Measurements from ENCODE around the gene ADAM10. TPM values are rescaled to one million over a fixed set of nuclear protein-coding genes. Genes with fewer than 3 reads are reported as not detected.

Gene ADAM10
- total RNA-seq, 1 experiment from 2014 or later: 91.3 TPM

GRCh38 chr15:58717357-58717756 is 32.1 kb downstream of the ADAM10 start:
- POLR2A ChIA-PET (ENCODE audit: unreplicated experiment): no interaction called here
- H3K27me3 ChIP-seq (ENCODE audit: low read length): no peaks in the 10 kb centered on the region
- CTCF ChIA-PET: no interaction called here
- TF ChIP-seq EZH2 (IDR thresholded peaks at IDR 0.05; ENCODE audit: low read length, unreplicated experiment) (no peak), CTCF (conservative IDR thresholded peaks at IDR 0.05; ENCODE audit: low read depth, low read length) (no peak), EZH2phosphoT487 (IDR thresholded peaks at IDR 0.05; ENCODE audit: borderline replicate concordance, low read length) (no peak)
- no peak overlapping the region for H3K9ac ChIP-seq (ENCODE audit: low read length)
- no peaks in the 10 kb centered on the region for H3F3A ChIP-seq (ENCODE audit: low read length, unreplicated experiment)
- intact Hi-C loops (cut with micrococcal nuclease): no loop called here
- H4K20me1 ChIP-seq (ENCODE audit: low read length): no peaks in the 10 kb centered on the region
- H3K4me1 ChIP-seq (ENCODE audit: insufficient read depth, low read length): no peaks in the 10 kb centered on the region
- BruUV-seq (replicated peaks): no TSS peak
- no peak overlapping the region for H3K4me2 ChIP-seq (ENCODE audit: low read length)
- H2AFZ ChIP-seq (ENCODE audit: low read length): no peak overlapping the region
- no peaks in the 10 kb centered on the region for H3K9me3 ChIP-seq (ENCODE audit: low read length)
- H3K9me2 ChIP-seq (replicated peaks; ENCODE audit: low read length): no peaks in the 10 kb centered on the region
- no peaks in the 10 kb centered on the region for H3K36me3 ChIP-seq (ENCODE audit: low read depth, low read length)
- DNase-seq: no peak
- no peak overlapping the region for H3K4me3 ChIP-seq (ENCODE audit: low read length)
- peaks cover 23% of the 10 kb centered on the region for H3K79me2 ChIP-seq (ENCODE audit: low read length)
- no peak for ATAC-seq
- no peak overlapping the region for H3K27ac ChIP-seq (ENCODE audit: low read length)

- no peaks in the 10 kb centered on the region for H3K9me2 ChIP-seq (replicated peaks; ENCODE audit: low read length)
- no peaks in the 10 kb centered on the region for H3K27me3 ChIP-seq (ENCODE audit: low read length)
- no peak overlapping the region for H3K9ac ChIP-seq (ENCODE audit: low read length)
- DNase-seq (no peak), ATAC-seq (no peak)
- ChIA-PET CTCF (no interaction called here), POLR2A (ENCODE audit: unreplicated experiment) (no interaction called here)
- H3K36me3 ChIP-seq (ENCODE audit: low read depth, low read length): no peaks in the 10 kb centered on the region
- no peaks in the 10 kb centered on the region for H3F3A ChIP-seq (ENCODE audit: low read length, unreplicated experiment)
- H3K4me3 ChIP-seq (ENCODE audit: low read length): no peak overlapping the region
- no peak overlapping the region for H3K27ac ChIP-seq (ENCODE audit: low read length)
- H3K79me2 ChIP-seq (ENCODE audit: low read length): peaks cover 15% of the 10 kb centered on the region
- no peak overlapping the region for H2AFZ ChIP-seq (ENCODE audit: low read length)
- no peaks in the 10 kb centered on the region for H3K4me1 ChIP-seq (ENCODE audit: insufficient read depth, low read length)
- intact Hi-C loops (cut with micrococcal nuclease): no loop called here
- no peak for TF ChIP-seq EZH2 (IDR thresholded peaks at IDR 0.05; ENCODE audit: low read length, unreplicated experiment)
- TF ChIP-seq CTCF (conservative IDR thresholded peaks at IDR 0.05; ENCODE audit: low read depth, low read length): no peak
- no peak for TF ChIP-seq EZH2phosphoT487 (IDR thresholded peaks at IDR 0.05; ENCODE audit: borderline replicate concordance, low read length)
- H3K9me3 ChIP-seq (ENCODE audit: low read length): no peaks in the 10 kb centered on the region
- no peaks in the 10 kb centered on the region for H4K20me1 ChIP-seq (ENCODE audit: low read length)
- no peak overlapping the region for H3K4me2 ChIP-seq (ENCODE audit: low read length)
- BruUV-seq (replicated peaks): no TSS peak
Measured at GRCh38 chr15:58716027-58716426, 33.5 kb downstream of the ADAM10 start.

- Histone ChIP-seq H3K9ac (ENCODE audit: low read length) (no peak overlapping the region), H3K4me1 (ENCODE audit: insufficient read depth, low read length) (no peaks in the 10 kb centered on the region), H3K27ac (ENCODE audit: low read length) (no peak overlapping the region), H3K4me2 (ENCODE audit: low read length) (no peak overlapping the region), H3K9me2 (replicated peaks; ENCODE audit: low read length) (no peaks in the 10 kb centered on the region), H4K20me1 (ENCODE audit: low read length) (no peaks in the 10 kb centered on the region), H3K79me2 (ENCODE audit: low read length) (peaks cover 9% of the 10 kb centered on the region), H3F3A (ENCODE audit: low read length, unreplicated experiment) (no peaks in the 10 kb centered on the region), H3K27me3 (ENCODE audit: low read length) (no peaks in the 10 kb centered on the region), H3K4me3 (ENCODE audit: low read length) (no peak overlapping the region), H3K36me3 (ENCODE audit: low read depth, low read length) (no peaks in the 10 kb centered on the region), H3K9me3 (ENCODE audit: low read length) (no peaks in the 10 kb centered on the region), H2AFZ (ENCODE audit: low read length) (no peak overlapping the region)
- CTCF ChIA-PET: no interaction called here
- DNase-seq (no peak), ATAC-seq (no peak)
- POLR2A ChIA-PET (ENCODE audit: unreplicated experiment): no interaction called here
- no TSS peak for BruUV-seq (replicated peaks)
- TF ChIP-seq CTCF (conservative IDR thresholded peaks at IDR 0.05; ENCODE audit: low read depth, low read length) (no peak), EZH2phosphoT487 (IDR thresholded peaks at IDR 0.05; ENCODE audit: borderline replicate concordance, low read length) (no peak), EZH2 (IDR thresholded peaks at IDR 0.05; ENCODE audit: low read length, unreplicated experiment) (no peak)
- intact Hi-C loops (cut with micrococcal nuclease): no loop called here
Measured at GRCh38 chr15:58715266-58715917, 34.1 kb downstream of the ADAM10 start.

Measured in PC-3 (cell line).